Loucy (cell line): ENCODE results near the gene CACNA1B.

ENCODE experiments used
- CTCF ChIP-seq: fragments of 200-600 bp; sonication (generic); conservative IDR thresholded peaks from 2 replicates; pipeline ENCODE4 v1.5.1; 2014; ENCODE audit warnings: mild to moderate bottlenecking, antibody characterized with exemption, low read length
- EZH2phosphoT487 ChIP-seq: fragments of 200-600 bp; IDR thresholded peaks from 2 replicates; pipeline ENCODE4 v1.6.1; 2018; ENCODE audit warnings: antibody characterized with exemption, mild to moderate bottlenecking, moderate library complexity, borderline replicate concordance

GRCh38 chr9:137843355-137843754, 34.2 kb upstream of the CACNA1B start:
- TF ChIP-seq EZH2phosphoT487 (no peak), CTCF (no peak)
